ENCODE results near the gene POLR2J3. TPM values are rescaled to one million over a fixed set of nuclear protein-coding genes. Genes with fewer than 3 reads are reported as not detected.
"Not testable (repeated sequence)": the region's sequence is repeated elsewhere in the genome, so short reads cannot be mapped to it uniquely, and the experiment has no call there.

Gene POLR2J3
- polyA plus RNA-seq, 1 donor, result 40.4 TPM

DNA sequence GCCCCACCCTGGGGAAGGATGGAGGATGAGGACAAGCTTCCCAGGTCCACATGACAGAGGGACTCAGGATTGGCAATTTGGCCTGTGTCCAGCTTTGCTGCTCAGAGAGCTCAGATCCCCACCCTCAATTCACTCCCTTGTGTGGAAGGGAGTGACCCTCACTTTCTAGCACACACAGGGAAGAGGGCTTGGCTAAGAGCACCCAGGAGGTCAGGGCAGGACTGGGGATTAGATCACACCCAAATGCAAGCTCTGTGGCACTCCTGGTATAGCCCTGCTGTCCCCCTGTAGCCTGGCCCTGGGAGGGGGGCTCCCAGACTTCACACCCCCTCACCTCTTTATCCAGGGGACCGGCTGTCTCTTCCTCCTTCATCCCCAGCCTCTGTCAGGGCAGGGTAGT, 28.0 kb downstream of the POLR2J3 start:
- H3K9me3 ChIP-seq (ENCODE audit: control insufficient read depth, low read depth, low read length), result not testable (repeated sequence)

DNA sequence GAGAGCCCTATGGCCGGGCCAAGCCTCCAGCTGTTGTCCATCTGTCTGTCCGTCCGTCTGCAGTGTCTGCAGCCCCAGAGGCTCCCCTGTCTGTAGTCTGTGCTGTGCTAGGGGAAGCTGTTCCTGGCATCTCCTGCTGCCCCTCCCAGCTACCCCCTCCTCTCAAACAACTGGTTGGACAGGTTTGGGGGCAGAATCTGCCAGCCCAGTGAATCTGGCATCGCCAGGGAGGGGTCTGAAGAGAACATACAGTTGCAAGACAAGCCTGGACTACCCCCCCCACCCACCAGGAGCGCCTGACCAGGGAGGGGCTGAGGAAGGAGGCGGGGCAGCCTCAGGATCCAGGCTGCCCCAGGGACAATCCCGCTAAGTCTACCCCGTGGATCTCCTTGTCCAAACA, 28.8 kb downstream of the POLR2J3 start, which contains the start of gene UPK3BL2:
Gene UPK3BL2 (minus strand): TSS at position 101 of the 400 bp plus-strand sequence. CDS start 60 bp downstream, at position 41.
- not testable (repeated sequence) for DNase-seq; H3K27me3 ChIP-seq (ENCODE audit: control insufficient read depth, insufficient read depth, low read length); H3K4me3 ChIP-seq (ENCODE audit: low read length); H3K36me3 ChIP-seq (ENCODE audit: control insufficient read depth, insufficient read depth, low read length); H3K4me1 ChIP-seq (ENCODE audit: control insufficient read depth, insufficient read depth, low read length); H3K9me3 ChIP-seq (ENCODE audit: control insufficient read depth, low read depth, low read length); H3K27ac ChIP-seq (ENCODE audit: low read length)
- WGBS (ENCODE audit: insufficient coverage, low lambda C conversion rate), result no CpG with 5 or more reads among the region's 8 CpGs

More for the DNA sequence above, 28.0 kb downstream of the POLR2J3 start:
- H3K4me3 ChIP-seq (ENCODE audit: low read length); H3K27ac ChIP-seq (ENCODE audit: low read length); H3K4me1 ChIP-seq (ENCODE audit: control insufficient read depth, insufficient read depth, low read length); H3K27me3 ChIP-seq (ENCODE audit: control insufficient read depth, insufficient read depth, low read length); H3K36me3 ChIP-seq (ENCODE audit: control insufficient read depth, insufficient read depth, low read length); DNase-seq: not testable (repeated sequence)
- no CpG with 5 or more reads among the region's 1 CpG for WGBS (ENCODE audit: insufficient coverage, low lambda C conversion rate)

DNA sequence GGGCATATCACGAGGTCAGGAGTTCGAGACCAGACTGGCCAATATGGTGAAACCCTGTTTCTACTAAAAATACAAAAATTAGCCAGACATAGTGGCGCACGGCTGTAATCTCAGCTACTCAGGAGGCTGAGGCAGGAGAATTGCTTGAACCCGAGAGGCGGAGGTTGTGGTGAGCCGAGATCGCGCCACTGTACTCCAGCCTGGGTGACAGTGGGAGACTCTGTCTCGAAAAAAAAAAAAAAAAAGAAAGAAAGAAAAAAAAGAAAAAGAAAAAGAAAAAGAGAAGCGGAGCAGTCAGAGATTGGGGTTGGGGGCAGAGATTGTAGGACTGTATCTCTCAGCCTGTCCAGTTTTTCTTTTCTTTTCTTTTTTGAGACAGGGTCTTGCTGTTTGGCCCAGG, 29.6 kb downstream of the POLR2J3 start:
- H3K9me3 ChIP-seq (ENCODE audit: control insufficient read depth, low read depth, low read length); H3K27me3 ChIP-seq (ENCODE audit: control insufficient read depth, insufficient read depth, low read length); H3K36me3 ChIP-seq (ENCODE audit: control insufficient read depth, insufficient read depth, low read length); DNase-seq; H3K27ac ChIP-seq (ENCODE audit: low read length); H3K4me3 ChIP-seq (ENCODE audit: low read length); H3K4me1 ChIP-seq (ENCODE audit: control insufficient read depth, insufficient read depth, low read length): not testable (repeated sequence)
- WGBS (ENCODE audit: insufficient coverage, low lambda C conversion rate), result no CpG with 5 or more reads among the region's 11 CpGs

DNA sequence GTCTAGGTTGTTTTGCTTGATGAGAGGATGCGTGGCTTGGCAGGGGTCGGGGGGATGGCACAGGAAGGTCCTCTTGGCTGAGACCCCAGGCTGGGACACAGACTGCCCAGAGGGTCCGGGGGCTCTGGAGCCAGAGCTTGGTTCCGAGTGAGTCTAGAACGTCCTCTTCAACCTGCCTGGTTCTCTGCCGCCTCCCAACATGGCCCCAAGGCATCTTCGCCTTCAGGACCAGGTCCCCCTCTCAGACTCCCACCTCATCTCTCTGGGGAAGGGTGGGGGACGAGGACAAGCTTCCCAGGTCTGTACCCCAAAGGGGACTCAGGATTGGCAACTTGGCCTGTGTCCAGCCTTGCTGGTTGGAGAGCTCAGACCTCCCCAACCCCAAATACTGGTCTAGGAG, 30.3 kb downstream of the POLR2J3 start:
- H3K27ac ChIP-seq (ENCODE audit: low read length); H3K9me3 ChIP-seq (ENCODE audit: control insufficient read depth, low read depth, low read length); H3K36me3 ChIP-seq (ENCODE audit: control insufficient read depth, insufficient read depth, low read length); DNase-seq; H3K4me1 ChIP-seq (ENCODE audit: control insufficient read depth, insufficient read depth, low read length); H3K27me3 ChIP-seq (ENCODE audit: control insufficient read depth, insufficient read depth, low read length); H3K4me3 ChIP-seq (ENCODE audit: low read length): not testable (repeated sequence)
- no CpG with 5 or more reads among the region's 8 CpGs for WGBS (ENCODE audit: insufficient coverage, low lambda C conversion rate)

DNA sequence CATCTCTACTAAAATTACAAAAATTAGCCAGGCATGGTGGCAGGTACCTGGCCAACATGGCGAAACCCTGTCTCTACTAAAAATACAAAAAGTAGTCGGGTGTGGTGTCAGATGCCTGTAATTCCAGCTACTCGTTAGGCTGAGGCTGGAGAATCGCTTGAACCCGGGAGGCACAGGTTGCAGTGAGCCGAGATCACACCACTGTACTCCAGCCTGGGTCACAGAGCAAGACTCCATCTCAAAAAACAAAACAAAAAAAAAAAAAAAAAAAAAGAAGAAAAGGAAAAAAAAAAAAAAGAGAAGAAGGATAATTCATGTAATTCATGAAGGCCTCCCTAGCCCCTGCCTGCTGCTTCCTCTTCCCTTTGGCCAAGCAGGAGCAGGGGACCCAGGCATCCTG, 31.8 kb downstream of the POLR2J3 start:
- H3K27me3 ChIP-seq (ENCODE audit: control insufficient read depth, insufficient read depth, low read length); H3K9me3 ChIP-seq (ENCODE audit: control insufficient read depth, low read depth, low read length); H3K36me3 ChIP-seq (ENCODE audit: control insufficient read depth, insufficient read depth, low read length); H3K27ac ChIP-seq (ENCODE audit: low read length); DNase-seq; H3K4me1 ChIP-seq (ENCODE audit: control insufficient read depth, insufficient read depth, low read length); H3K4me3 ChIP-seq (ENCODE audit: low read length): not testable (repeated sequence)
- no CpG with 5 or more reads among the region's 6 CpGs for WGBS (ENCODE audit: insufficient coverage, low lambda C conversion rate)

DNA sequence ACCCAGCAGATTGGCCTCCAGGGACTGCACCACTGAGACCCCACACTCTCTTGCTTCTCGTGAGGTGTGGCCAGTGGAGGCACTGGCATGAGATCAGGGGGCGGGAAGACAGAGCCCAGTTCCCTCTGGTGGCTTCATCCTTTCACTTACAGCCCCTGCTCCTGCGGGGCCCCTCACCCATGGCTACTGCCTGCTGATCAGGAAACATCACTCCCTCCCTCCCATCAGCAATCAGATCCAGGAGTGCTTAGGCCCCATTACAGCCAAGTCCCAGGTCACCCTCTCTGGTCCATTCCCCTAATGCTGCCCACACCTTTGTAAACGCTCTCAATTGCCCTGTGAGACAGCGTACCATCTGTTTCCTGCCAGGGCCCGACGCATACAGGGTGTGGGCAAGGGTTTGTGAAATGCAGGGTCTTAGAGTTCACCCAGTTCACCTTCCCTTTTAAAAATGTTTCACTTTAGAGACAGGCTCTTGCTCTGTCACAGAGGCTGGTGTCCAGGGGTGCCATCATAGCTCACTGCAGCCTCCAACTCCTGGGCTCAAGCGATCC, 37.2 kb downstream of the POLR2J3 start:
- H3K27me3 ChIP-seq (ENCODE audit: control insufficient read depth, insufficient read depth, low read length); H3K9me3 ChIP-seq (ENCODE audit: control insufficient read depth, low read depth, low read length); H3K4me1 ChIP-seq (ENCODE audit: control insufficient read depth, insufficient read depth, low read length); H3K36me3 ChIP-seq (ENCODE audit: control insufficient read depth, insufficient read depth, low read length); H3K4me3 ChIP-seq (ENCODE audit: low read length); H3K27ac ChIP-seq (ENCODE audit: low read length): not testable (repeated sequence)
- no CpG with 5 or more reads among the region's 8 CpGs for WGBS (ENCODE audit: insufficient coverage, low lambda C conversion rate)
- DNase-seq, result peak in 1 of 2 donors; percentile 1

DNA sequence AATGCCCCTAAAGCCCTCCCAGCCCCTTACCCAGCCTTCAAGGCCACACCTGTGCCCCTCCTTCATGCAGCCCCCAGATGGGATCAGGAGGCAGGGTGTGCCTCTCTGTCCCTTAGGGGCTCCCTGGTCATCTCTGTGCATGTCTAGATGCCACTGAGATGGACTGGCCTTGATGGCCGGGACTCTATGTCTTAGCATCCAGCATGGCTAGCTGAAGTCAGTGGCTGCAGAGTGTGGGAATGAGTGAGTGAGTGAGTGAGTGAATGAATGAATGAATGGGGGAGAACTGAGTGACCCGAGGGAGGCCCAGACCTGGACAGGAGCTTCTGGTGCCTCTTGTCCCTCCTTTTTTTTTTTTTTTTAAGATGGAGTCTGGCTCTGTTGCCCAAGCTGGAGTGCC, 40.3 kb downstream of the POLR2J3 start:
- H3K4me3 ChIP-seq (ENCODE audit: low read length); DNase-seq; H3K27me3 ChIP-seq (ENCODE audit: control insufficient read depth, insufficient read depth, low read length); H3K36me3 ChIP-seq (ENCODE audit: control insufficient read depth, insufficient read depth, low read length); H3K9me3 ChIP-seq (ENCODE audit: control insufficient read depth, low read depth, low read length); H3K27ac ChIP-seq (ENCODE audit: low read length); H3K4me1 ChIP-seq (ENCODE audit: control insufficient read depth, insufficient read depth, low read length): not testable (repeated sequence)
- no CpG with 5 or more reads among the region's 2 CpGs for WGBS (ENCODE audit: insufficient coverage, low lambda C conversion rate)

DNA sequence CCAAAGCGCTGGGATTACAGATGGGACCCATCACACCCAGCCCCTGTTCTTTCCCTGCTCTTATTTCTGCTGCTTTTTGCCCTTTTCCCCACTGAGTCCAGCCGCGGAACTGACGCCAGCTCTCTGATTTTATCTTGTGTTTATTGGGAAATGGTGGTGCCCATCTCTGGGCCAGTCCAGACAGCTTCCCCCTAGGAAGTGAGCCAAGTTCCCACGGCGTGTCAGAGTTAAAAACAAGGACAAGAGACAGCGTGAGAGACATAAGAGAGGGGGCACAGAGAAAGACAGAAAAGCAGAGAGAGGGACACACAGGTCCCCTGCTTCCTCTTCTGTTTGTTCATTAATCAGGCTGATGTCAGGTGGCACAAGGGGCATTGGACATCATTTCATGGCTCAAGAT, 40.8 kb downstream of the POLR2J3 start:
- no CpG with 5 or more reads among the region's 7 CpGs for WGBS (ENCODE audit: insufficient coverage, low lambda C conversion rate)

DNA sequence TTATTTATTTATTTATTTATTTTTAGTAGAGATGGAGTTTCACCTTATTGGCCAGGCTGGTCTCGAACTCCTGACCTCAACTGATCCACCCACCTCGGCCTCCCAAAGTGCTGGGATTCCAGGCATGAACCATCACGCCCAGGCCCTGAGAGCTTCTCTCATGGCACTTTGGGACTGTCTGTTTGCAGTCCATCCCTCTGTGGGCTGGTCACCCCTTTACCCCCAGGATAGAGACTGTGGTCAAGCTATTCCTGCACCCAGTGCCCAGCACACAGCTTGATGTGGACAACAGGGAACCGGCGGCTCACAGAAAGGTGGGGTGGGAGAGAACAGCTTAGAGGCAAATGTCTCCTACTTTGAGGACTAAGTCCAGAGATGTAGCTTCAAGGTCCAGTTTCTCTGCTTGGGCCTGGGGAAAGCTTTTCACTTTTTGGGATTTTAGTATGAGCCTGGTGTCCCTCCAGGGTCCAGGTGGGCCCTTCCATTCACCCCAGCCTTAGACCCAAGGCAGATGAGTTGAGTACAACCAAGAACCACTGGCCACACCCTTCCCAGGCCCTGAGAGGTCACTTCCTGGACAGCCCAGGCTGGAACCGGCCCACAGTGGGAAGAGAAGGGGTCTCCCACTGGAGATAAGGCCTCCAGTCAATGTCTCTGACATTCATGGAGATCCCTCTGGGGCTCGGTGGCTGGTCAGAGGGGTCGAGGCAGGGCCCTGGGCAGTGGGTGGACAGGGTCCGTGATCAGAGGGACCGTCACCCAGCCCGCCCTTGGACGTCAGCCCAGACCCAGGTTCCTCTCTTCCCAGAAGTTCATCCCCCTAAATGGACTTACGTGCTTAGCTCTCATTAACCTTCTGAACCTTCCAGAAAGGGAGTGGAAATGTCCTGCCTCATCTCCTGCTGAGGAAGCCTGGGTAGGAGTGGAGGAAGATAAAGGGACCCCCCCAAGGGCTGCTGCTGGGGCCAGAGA, 44.3 kb downstream of the POLR2J3 start:
- H3K36me3 ChIP-seq (ENCODE audit: control insufficient read depth, insufficient read depth, low read length); H3K27me3 ChIP-seq (ENCODE audit: control insufficient read depth, insufficient read depth, low read length); DNase-seq; H3K27ac ChIP-seq (ENCODE audit: low read length); H3K4me3 ChIP-seq (ENCODE audit: low read length); H3K4me1 ChIP-seq (ENCODE audit: control insufficient read depth, insufficient read depth, low read length); H3K9me3 ChIP-seq (ENCODE audit: control insufficient read depth, low read depth, low read length): not testable (repeated sequence)
- WGBS (ENCODE audit: insufficient coverage, low lambda C conversion rate), result no CpG with 5 or more reads among the region's 13 CpGs

More for the DNA sequence above, 40.8 kb downstream of the POLR2J3 start:
- not testable (repeated sequence) for H3K4me1 ChIP-seq (ENCODE audit: control insufficient read depth, insufficient read depth, low read length); H3K36me3 ChIP-seq (ENCODE audit: control insufficient read depth, insufficient read depth, low read length); DNase-seq; H3K27me3 ChIP-seq (ENCODE audit: control insufficient read depth, insufficient read depth, low read length); H3K4me3 ChIP-seq (ENCODE audit: low read length); H3K9me3 ChIP-seq (ENCODE audit: control insufficient read depth, low read depth, low read length); H3K27ac ChIP-seq (ENCODE audit: low read length)

DNA sequence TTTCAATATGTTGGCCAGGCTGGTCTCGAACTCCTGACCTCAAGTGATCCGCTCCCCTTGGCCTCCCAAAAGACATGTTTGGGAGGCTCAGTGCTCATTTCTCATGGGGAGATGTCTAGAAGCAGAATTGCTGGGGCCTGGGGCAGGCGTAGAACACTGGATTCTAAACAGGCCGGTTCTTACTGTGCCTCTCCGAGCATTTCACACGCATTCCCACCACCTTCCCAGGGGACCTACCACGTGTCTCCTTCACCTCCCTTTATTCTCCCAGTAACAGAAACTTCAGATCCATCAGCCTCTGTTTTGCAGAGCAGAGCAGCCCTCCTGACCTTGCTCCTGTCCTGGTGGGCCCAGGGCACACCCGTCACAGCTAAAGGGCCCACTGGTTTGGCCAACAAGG, 45.2 kb downstream of the POLR2J3 start:
- not testable (repeated sequence) for H3K4me1 ChIP-seq (ENCODE audit: control insufficient read depth, insufficient read depth, low read length); H3K27ac ChIP-seq (ENCODE audit: low read length); H3K36me3 ChIP-seq (ENCODE audit: control insufficient read depth, insufficient read depth, low read length); H3K9me3 ChIP-seq (ENCODE audit: control insufficient read depth, low read depth, low read length); H3K27me3 ChIP-seq (ENCODE audit: control insufficient read depth, insufficient read depth, low read length); H3K4me3 ChIP-seq (ENCODE audit: low read length); DNase-seq
- no CpG with 5 or more reads among the region's 8 CpGs for WGBS (ENCODE audit: insufficient coverage, low lambda C conversion rate)
